Peyer's patch (tissue), 4 donors: ENCODE results near the gene KCNMA1. TPM values are rescaled to one million over a fixed set of nuclear protein-coding genes. Genes with fewer than 3 reads are reported as not detected.

Experiments
- DNase-seq, 3 donors: peaks; one replicate each; pipeline ENCODE4 v3.0.0-alpha.2; 2017 to 2019
- H3K27ac ChIP-seq, 4 donors: fragments of 200-600 bp; sonication (generic); one replicate each; pipeline ENCODE4 v1.5.1; 2016 to 2019
- H3K27me3 ChIP-seq, 2 donors: fragments of 200-600 bp; sonication (generic); one replicate each; pipeline ENCODE4 v1.5.1; 2019
- H3K36me3 ChIP-seq, 3 donors: fragments of 200-600 bp; sonication (generic); one replicate each; pipeline ENCODE4 v1.5.1; 2016 to 2019
- H3K4me1 ChIP-seq, 4 donors: fragments of 200-600 bp; sonication (generic); one replicate each; pipeline ENCODE4 v1.5.1; 2016 to 2019
- H3K4me3 ChIP-seq, 4 donors: fragments of 200-600 bp; sonication (generic); 1 replicate in 3 of 4; 2 replicates in 1 of 4; pipeline ENCODE4 v1.5.1; 2016 to 2019; ENCODE audit warnings: mild to moderate bottlenecking in 1 of 4
- H3K9me3 ChIP-seq, 4 donors: fragments of 200-600 bp; sonication (generic); one replicate each; pipeline ENCODE4 v1.5.1; 2016 to 2019; ENCODE audit warnings: mild to moderate bottlenecking in 1 of 4
- CTCF ChIP-seq, 6 experiments: fragments of 450-650 bp in 4 of 6; fragments of 200-600 bp in 2 of 6; sonication (generic) in 1 of 6; IDR thresholded peaks; one replicate each; pipeline ENCODE4 v1.5.1; 2017 to 2019; ENCODE audit warnings: antibody characterized with exemption in 6 of 6, mild to moderate bottlenecking in 3 of 6, moderate library complexity in 1 of 6
- POLR2A ChIP-seq, 2 donors: fragments of 450-650 bp; IDR thresholded peaks; one replicate each; pipeline ENCODE4 v1.5.1; 2017; ENCODE audit warnings: antibody characterized with exemption in 2 of 2, mild to moderate bottlenecking in 2 of 2, moderate library complexity in 2 of 2
- total RNA-seq, 4 donors: library from RNA; depleted of rRNA; stranded (reverse); fragments of >200 nt; gene quantifications; one replicate each; pipeline ENCODE4 v1.1.0, GENCODE V29; 2016

Gene KCNMA1
- total RNA-seq, 4 donors from 2014 or later = 17.8 to 29.1 (median 23.9) TPM

GRCh38 chr10:77647543-77648293, 10.1 kb upstream of the KCNMA1 start:
- no peak for DNase-seq
- H3K4me1 ChIP-seq = no peaks in the 10 kb centered on the region
- H3K4me3 ChIP-seq = no peak overlapping the region
- H3K27me3 ChIP-seq = no peaks in the 10 kb centered on the region
- H3K9me3 ChIP-seq = no peaks in the 10 kb centered on the region
- TF ChIP-seq POLR2A (IDR thresholded peaks at IDR 0.05) (no peak), CTCF (IDR thresholded peaks at IDR 0.05) (no peak)
- H3K36me3 ChIP-seq = no peaks in the 10 kb centered on the region
- no peak overlapping the region for H3K27ac ChIP-seq

GRCh38 chr10:77644557-77645243, 7.1 kb upstream of the KCNMA1 start:
- Histone ChIP-seq H3K27ac (no peak overlapping the region), H3K4me1 (no peaks in the 10 kb centered on the region), H3K27me3 (no peaks in the 10 kb centered on the region), H3K4me3 (no peak overlapping the region), H3K36me3 (no peaks in the 10 kb centered on the region), H3K9me3 (no peaks in the 10 kb centered on the region)
- DNase-seq = no peak
- TF ChIP-seq CTCF (IDR thresholded peaks at IDR 0.05) (no peak), POLR2A (IDR thresholded peaks at IDR 0.05) (no peak)

GRCh38 chr10:77643795-77644468, 6.3 kb upstream of the KCNMA1 start:
- Histone ChIP-seq H3K4me1 (no peaks in the 10 kb centered on the region), H3K4me3 (no peak overlapping the region), H3K27ac (no peak overlapping the region), H3K36me3 (no peaks in the 10 kb centered on the region), H3K9me3 (no peaks in the 10 kb centered on the region), H3K27me3 (no peaks in the 10 kb centered on the region)
- peak in 4 of 6 experiments; percentile 32 to 71 (median 66) for TF ChIP-seq CTCF (IDR thresholded peaks at IDR 0.05)
- no peak for TF ChIP-seq POLR2A (IDR thresholded peaks at IDR 0.05)
- peak in 1 of 3 donors; percentile 64 for DNase-seq

GRCh38 chr10:77641788-77642397, 4.3 kb upstream of the KCNMA1 start:
- Histone ChIP-seq H3K4me1 (peaks cover 0 to 14% (median 0%) of the 10 kb centered on the region in 4 donors), H3K4me3 (no peak overlapping the region), H3K9me3 (no peaks in the 10 kb centered on the region), H3K27ac (no peak overlapping the region), H3K27me3 (peaks cover 0 to 6% of the 10 kb centered on the region in 2 donors), H3K36me3 (no peaks in the 10 kb centered on the region)
- TF ChIP-seq POLR2A (IDR thresholded peaks at IDR 0.05) = no peak
- peak; percentile 58 to 93 (median 87) for TF ChIP-seq CTCF (IDR thresholded peaks at IDR 0.05)
- peak in 2 of 3 donors; percentile 60 to 86 for DNase-seq

GRCh38 chr10:77641344-77641743, 3.7 kb upstream of the KCNMA1 start:
- Histone ChIP-seq H3K9me3 (no peaks in the 10 kb centered on the region), H3K4me3 (no peak overlapping the region), H3K36me3 (no peaks in the 10 kb centered on the region), H3K4me1 (peaks cover 0 to 18% (median 0%) of the 10 kb centered on the region in 4 donors), H3K27me3 (peaks cover 0 to 10% of the 10 kb centered on the region in 2 donors), H3K27ac (no peak overlapping the region)
- DNase-seq = no peak
- TF ChIP-seq POLR2A (IDR thresholded peaks at IDR 0.05) = no peak
- no peak for TF ChIP-seq CTCF (IDR thresholded peaks at IDR 0.05)
